HG03558 (cell line): ENCODE data around the gene LCP1.

Experiments
- ATAC-seq: cut with Tn5 transposase; IDR thresholded peaks from one replicate; pipeline ENCODE4 v1.9.1; 2021; ENCODE audit warnings: moderate number of reproducible peaks; ENCODE audit not compliant: unreplicated experiment; ENCODE audit errors: extremely low read depth

Gene LCP1

GRCh38 chr13:46183018-46183946 is 1.3 kb upstream of the LCP1 start:
- ATAC-seq, result no peak

- ATAC-seq, result no peak
Measured at GRCh38 chr13:46182491-46182877, 507 bp upstream of the LCP1 start.

- no peak for ATAC-seq
Measured at GRCh38 chr13:46181377-46181839, 569 bp downstream of the LCP1 start.

- no peak for ATAC-seq
Measured at GRCh38 chr13:46179969-46180763, 1.8 kb downstream of the LCP1 start.

GRCh38 chr13:46179491-46179908 is 2.5 kb downstream of the LCP1 start:
- no peak for ATAC-seq

GRCh38 chr13:46178821-46179220 is 3.2 kb downstream of the LCP1 start:
- no peak for ATAC-seq

GRCh38 chr13:46178143-46178542 is 3.8 kb downstream of the LCP1 start:
- no peak for ATAC-seq

- ATAC-seq, result no peak
Measured at GRCh38 chr13:46176756-46177155, 5.2 kb downstream of the LCP1 start.

- ATAC-seq, result no peak
Measured at GRCh38 chr13:46173656-46174055, 8.3 kb downstream of the LCP1 start.

- ATAC-seq, result no peak
Measured at GRCh38 chr13:46172531-46172991, 9.4 kb downstream of the LCP1 start.

- no peak for ATAC-seq
Measured at GRCh38 chr13:46171739-46172138, 10.2 kb downstream of the LCP1 start.

GRCh38 chr13:46171217-46171616 is 10.8 kb downstream of the LCP1 start:
- no peak for ATAC-seq

GRCh38 chr13:46170687-46171086 is 11.3 kb downstream of the LCP1 start:
- no peak for ATAC-seq

- no peak for ATAC-seq
Measured at GRCh38 chr13:46170268-46170667, 11.7 kb downstream of the LCP1 start.

GRCh38 chr13:46169758-46170157 is 12.2 kb downstream of the LCP1 start:
- ATAC-seq, result no peak

GRCh38 chr13:46168783-46169182 is 13.2 kb downstream of the LCP1 start:
- ATAC-seq, result no peak

GRCh38 chr13:46168341-46168740 is 13.6 kb downstream of the LCP1 start:
- ATAC-seq, result no peak

GRCh38 chr13:46166947-46167610 is 14.9 kb downstream of the LCP1 start:
- no peak for ATAC-seq

- ATAC-seq, result no peak
Measured at GRCh38 chr13:46166224-46166584, 15.8 kb downstream of the LCP1 start.

- no peak for ATAC-seq
Measured at GRCh38 chr13:46165485-46166223, 16.3 kb downstream of the LCP1 start.
